PC-3 (cell line): ENCODE results near the gene SUSD2. TPM values are rescaled to one million over a fixed set of nuclear protein-coding genes. Genes with fewer than 3 reads are reported as not detected.
"Not testable (repeated sequence)": the region's sequence is repeated elsewhere in the genome, so short reads cannot be mapped to it uniquely, and the experiment has no call there.

Experiments
- ATAC-seq: fragments of 200-7000 bp; cut with Tn5 transposase; 2 replicates; pipeline ENCODE4 v1.9.1; 2020; ENCODE audit warnings: mild to moderate bottlenecking, moderate library complexity
- BruUV-seq: library from RNA; stranded (reverse); fragments of 400-500 nt; replicated peaks from 2 replicates; lab custom pipeline; 2021; lab: Mats Ljungman, UMichigan
- CTCF ChIA-PET: fragments of 300-600 bp; sonication (Branson Sonifier 250); formaldehyde crosslinking; loops from one replicate; lab custom pipeline; 2022; ENCODE audit warnings: antibody characterized with exemption; lab: Charles Lee
- POLR2A ChIA-PET: fragments of 300-600 bp; sonication (Branson Sonifier 250); formaldehyde crosslinking; loops from one replicate; lab custom pipeline; 2022; ENCODE audit warnings: antibody characterized with exemption; ENCODE audit not compliant: unreplicated experiment; lab: Charles Lee
- DNase-seq: peaks from one replicate; pipeline ENCODE4 v3.0.0-alpha.2; 2015
- H2AFZ ChIP-seq: fragments of 300-600 bp; sonication (generic); 2 replicates; pipeline ENCODE4 v1.6.0; 2016; ENCODE audit warnings: antibody characterized with exemption, low read length
- H3F3A ChIP-seq: fragments of 300-600 bp; sonication (generic); one replicate; pipeline ENCODE4 v1.6.0; 2017; ENCODE audit warnings: antibody characterized with exemption, low read length, control low read depth, mild to moderate bottlenecking; ENCODE audit not compliant: unreplicated experiment
- H3K27ac ChIP-seq: fragments of 300-600 bp; sonication (generic); 2 replicates; pipeline ENCODE4 v1.5.1; 2016; ENCODE audit warnings: mild to moderate bottlenecking, low read length
- H3K27me3 ChIP-seq: fragments of 300-600 bp; sonication (generic); 2 replicates; pipeline ENCODE4 v1.6.1; 2016; ENCODE audit warnings: low read length, mixed read lengths
- H3K36me3 ChIP-seq: fragments of 300-600 bp; sonication (generic); 2 replicates; pipeline ENCODE4 v1.6.1; 2016; ENCODE audit warnings: low read depth, mixed run types, low read length, mixed read lengths
- H3K4me1 ChIP-seq: fragments of 300-600 bp; sonication (generic); 2 replicates; pipeline ENCODE4 v1.5.1; 2016; ENCODE audit warnings: low read length; ENCODE audit not compliant: insufficient read depth
- H3K4me2 ChIP-seq: fragments of 300-600 bp; sonication (generic); 2 replicates; pipeline ENCODE4 v1.6.0; 2016; ENCODE audit warnings: low read length
- H3K4me3 ChIP-seq: fragments of 300-600 bp; sonication (generic); 2 replicates; pipeline ENCODE4 v1.5.1; 2016; ENCODE audit warnings: mild to moderate bottlenecking, low read length, mixed read lengths
- H3K79me2 ChIP-seq: fragments of 300-600 bp; sonication (generic); 2 replicates; pipeline ENCODE4 v1.6.1; 2017; ENCODE audit warnings: low read length, mixed read lengths
- H3K9ac ChIP-seq: fragments of 300-600 bp; sonication (generic); 2 replicates; pipeline ENCODE4 v1.6.0; 2016; ENCODE audit warnings: mild to moderate bottlenecking, low read length
- H3K9me2 ChIP-seq: fragments of 300-600 bp; sonication (generic); replicated peaks from 2 replicates; pipeline ENCODE4 v1.6.1; 2016; ENCODE audit warnings: mixed run types, low read length, mixed read lengths
- H3K9me3 ChIP-seq: fragments of 300-600 bp; sonication (generic); 2 replicates; pipeline ENCODE4 v1.6.1; 2016; ENCODE audit warnings: low read length, mixed read lengths
- H4K20me1 ChIP-seq: fragments of 300-600 bp; sonication (generic); 2 replicates; pipeline ENCODE4 v1.6.1; 2016; ENCODE audit warnings: low read length, mixed read lengths
- EZH2 ChIP-seq: fragments of 300-600 bp; sonication (generic); IDR thresholded peaks from one replicate; pipeline ENCODE4 v1.6.1; 2017; ENCODE audit warnings: antibody characterized with exemption, mild to moderate bottlenecking, low read length; ENCODE audit not compliant: unreplicated experiment
- EZH2phosphoT487 ChIP-seq: fragments of 300-600 bp; sonication (generic); IDR thresholded peaks from 2 replicates; pipeline ENCODE4 v1.6.1; 2018; ENCODE audit warnings: mild to moderate bottlenecking, antibody characterized with exemption, low read length, borderline replicate concordance
- intact Hi-C: fragments of 100-400 bp; cut with micrococcal nuclease; formaldehyde crosslinking; loops from 2 replicates; pipeline ENCODE4 v1.9.0; 2023
- total RNA-seq: library from RNA; depleted of rRNA; stranded (reverse); fragments of >200 nt; gene quantifications from 2 replicates; pipeline ENCODE4 v1.2.3, GENCODE V29; 2014
- TF ChIP-seq, protein P1 (sequence below): fragments of 300-600 bp; sonication (generic); conservative IDR thresholded peaks from 2 replicates; pipeline ENCODE4 v1.5.1; 2017; ENCODE audit warnings: antibody characterized with exemption, low read depth, mild to moderate bottlenecking, low read length

The SUSD2 gene
- total RNA-seq, 1 experiment from 2014 or later, result 1.3 TPM

DNA sequence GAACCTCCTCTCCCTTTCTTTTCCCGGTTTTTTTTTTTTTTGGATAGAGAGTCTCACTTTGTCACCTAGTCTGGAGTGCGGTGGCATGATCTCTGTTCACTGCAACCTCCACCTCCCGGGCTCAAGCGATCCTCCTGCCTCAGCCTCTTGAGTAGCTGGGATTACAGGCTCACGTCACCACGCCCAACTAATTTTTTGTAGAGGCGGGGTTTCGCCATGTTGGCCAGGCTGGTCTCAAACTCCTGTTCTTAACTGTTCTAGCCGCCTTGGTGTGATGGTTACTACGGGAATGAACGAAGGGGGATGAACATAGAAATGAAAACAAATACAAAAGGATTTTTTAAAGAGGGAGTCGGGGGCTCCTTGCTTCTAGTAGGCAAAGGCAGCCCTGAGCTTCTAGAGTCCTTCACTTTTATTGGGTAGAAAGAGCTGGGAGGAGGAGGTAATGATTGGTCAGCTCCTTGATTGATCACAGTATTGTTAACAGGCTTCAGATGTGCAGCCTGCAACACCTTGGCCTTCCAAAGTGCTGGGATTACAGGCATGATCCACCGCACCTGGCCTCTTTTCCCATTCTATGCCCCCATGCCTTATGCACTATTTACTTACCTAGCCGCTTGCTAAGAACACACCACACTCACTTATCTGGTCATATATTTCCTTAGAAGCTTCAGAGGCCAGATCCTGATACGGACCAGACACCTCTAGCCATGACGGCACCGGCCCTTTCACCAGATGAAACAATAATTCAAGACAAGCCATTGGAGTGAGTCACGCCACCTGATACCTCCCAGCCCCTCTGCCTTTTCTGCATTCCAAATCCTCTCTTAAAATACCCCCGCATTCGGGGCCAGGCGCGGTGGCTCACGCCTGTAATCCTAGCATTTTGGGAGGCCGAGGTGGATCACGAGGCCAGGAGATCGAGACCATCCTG lies 20.7 kb downstream of the SUSD2 start:
- no peaks in the 10 kb centered on the region for H3K36me3 ChIP-seq
- peaks cover 56% of the 10 kb centered on the region for H3K4me1 ChIP-seq
- H3K9ac ChIP-seq, result no peak overlapping the region
- peak overlapping the region; percentile 37; the same call in 1 of the 2 replicates for H3K4me2 ChIP-seq
- CTCF ChIA-PET, result no interaction called here
- TF ChIP-seq, protein P1, sequence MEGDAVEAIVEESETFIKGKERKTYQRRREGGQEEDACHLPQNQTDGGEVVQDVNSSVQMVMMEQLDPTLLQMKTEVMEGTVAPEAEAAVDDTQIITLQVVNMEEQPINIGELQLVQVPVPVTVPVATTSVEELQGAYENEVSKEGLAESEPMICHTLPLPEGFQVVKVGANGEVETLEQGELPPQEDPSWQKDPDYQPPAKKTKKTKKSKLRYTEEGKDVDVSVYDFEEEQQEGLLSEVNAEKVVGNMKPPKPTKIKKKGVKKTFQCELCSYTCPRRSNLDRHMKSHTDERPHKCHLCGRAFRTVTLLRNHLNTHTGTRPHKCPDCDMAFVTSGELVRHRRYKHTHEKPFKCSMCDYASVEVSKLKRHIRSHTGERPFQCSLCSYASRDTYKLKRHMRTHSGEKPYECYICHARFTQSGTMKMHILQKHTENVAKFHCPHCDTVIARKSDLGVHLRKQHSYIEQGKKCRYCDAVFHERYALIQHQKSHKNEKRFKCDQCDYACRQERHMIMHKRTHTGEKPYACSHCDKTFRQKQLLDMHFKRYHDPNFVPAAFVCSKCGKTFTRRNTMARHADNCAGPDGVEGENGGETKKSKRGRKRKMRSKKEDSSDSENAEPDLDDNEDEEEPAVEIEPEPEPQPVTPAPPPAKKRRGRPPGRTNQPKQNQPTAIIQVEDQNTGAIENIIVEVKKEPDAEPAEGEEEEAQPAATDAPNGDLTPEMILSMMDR, result no peak
- TF ChIP-seq EZH2phosphoT487, result no peak
- no peak for TF ChIP-seq EZH2
- H3K27me3 ChIP-seq, result no peaks in the 10 kb centered on the region
- 0 out of 2 replicates have a peak overlapping the region, but pooled peaks have one; percentile 45 for H2AFZ ChIP-seq
- no TSS peak for BruUV-seq
- no peaks in the 10 kb centered on the region for H3F3A ChIP-seq
- H3K9me3 ChIP-seq, result no peaks in the 10 kb centered on the region
- H4K20me1 ChIP-seq, result no peaks in the 10 kb centered on the region
- POLR2A ChIA-PET, result no interaction called here
- no peaks in the 10 kb centered on the region for H3K79me2 ChIP-seq
- peak; percentile 65 for DNase-seq
- peak; percentile 27; the same call in 1 of the 2 replicates for ATAC-seq
- peak overlapping the region; percentile 35 for H3K27ac ChIP-seq
- H3K9me2 ChIP-seq, result no peaks in the 10 kb centered on the region
- no peak overlapping the region for H3K4me3 ChIP-seq
- intact Hi-C loops, result no loop called here

DNA sequence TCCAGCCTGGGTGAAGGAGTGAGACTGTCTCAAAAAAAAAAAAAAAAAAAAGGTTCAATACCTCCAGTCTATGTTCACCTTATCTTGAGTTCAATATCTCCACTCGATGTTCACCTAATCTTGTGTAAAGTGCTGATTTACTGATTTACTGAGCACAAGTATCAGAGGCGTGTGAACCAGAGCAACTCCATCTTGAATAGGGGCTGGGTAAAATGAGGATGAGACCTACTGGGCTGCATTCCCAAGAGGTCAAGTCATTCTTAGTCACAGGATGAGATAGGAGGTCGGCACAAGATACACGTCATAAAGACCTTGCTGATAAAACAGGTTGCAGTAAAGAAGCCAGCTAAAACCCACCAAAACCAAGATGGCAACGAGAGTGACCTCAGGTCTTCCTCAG lies 22.6 kb downstream of the SUSD2 start:
- H3K79me2 ChIP-seq, H3K36me3 ChIP-seq, H4K20me1 ChIP-seq, H3K27ac ChIP-seq, DNase-seq, intact Hi-C loops, CTCF ChIA-PET, H3K27me3 ChIP-seq, H3K4me3 ChIP-seq, BruUV-seq, ATAC-seq, H3F3A ChIP-seq, H3K4me2 ChIP-seq, H3K9me3 ChIP-seq, H3K9me2 ChIP-seq, POLR2A ChIA-PET, H3K9ac ChIP-seq, H2AFZ ChIP-seq: not testable (repeated sequence)
- H3K4me1 ChIP-seq, result peaks cover 71% of the 10 kb centered on the region

DNA sequence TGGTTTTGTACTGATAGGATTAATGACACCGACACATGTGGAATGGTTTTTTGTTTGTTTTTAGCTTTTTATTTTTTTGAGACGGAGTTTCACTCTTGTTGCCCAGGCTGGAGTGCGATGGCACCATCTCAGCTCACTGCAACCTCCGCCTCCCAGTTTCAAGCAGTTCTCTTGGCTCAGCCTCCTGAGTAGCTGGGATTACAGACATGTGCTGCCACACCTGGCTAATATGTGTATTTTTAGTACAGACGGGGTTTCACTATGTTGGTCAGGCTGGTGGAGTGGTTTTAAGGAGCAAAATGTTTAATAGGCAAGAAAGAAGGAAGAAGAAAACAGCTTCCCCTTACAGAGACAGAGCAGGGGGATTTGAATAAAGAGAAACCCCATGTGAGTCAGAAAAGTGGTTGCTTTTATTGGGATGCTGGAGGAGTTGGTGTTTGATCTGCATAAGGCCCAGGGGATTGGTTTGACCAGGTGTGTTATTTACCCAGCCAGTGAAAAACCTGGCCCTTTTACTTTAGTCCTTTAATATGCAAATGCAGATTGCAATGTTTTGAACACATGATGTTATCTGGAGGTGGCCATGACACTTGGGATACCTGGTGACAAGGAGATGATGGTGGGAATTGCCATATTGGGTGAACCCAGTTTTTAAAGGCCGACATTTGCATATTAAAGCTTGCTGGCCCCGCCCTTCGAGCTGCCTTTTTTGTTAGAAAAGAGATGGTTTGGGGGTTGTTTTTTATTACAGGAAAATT lies 24.3 kb downstream of the SUSD2 start:
- Histone ChIP-seq H3K9me2 (no peaks in the 10 kb centered on the region), H3K9ac (no peak overlapping the region; the same call in 1 of the 2 replicates), H4K20me1 (no peaks in the 10 kb centered on the region), H3K4me3 (no peak overlapping the region), H3K36me3 (no peaks in the 10 kb centered on the region), H3K27me3 (no peaks in the 10 kb centered on the region), H3K4me2 (peak overlapping the region; percentile 1; the same call in 1 of the 2 replicates), H3K79me2 (no peaks in the 10 kb centered on the region), H3F3A (peaks cover 8% of the 10 kb centered on the region), H2AFZ (no peak overlapping the region), H3K27ac (peak overlapping the region; percentile 66), H3K4me1 (peaks cover 73% of the 10 kb centered on the region), H3K9me3 (no peaks in the 10 kb centered on the region)
- BruUV-seq, result no TSS peak
- DNase-seq, result peak; percentile 57
- intact Hi-C loops, result loop anchor here (5.0 kb wide), 1 partner anchor 42 kb away; the partner anchor contains the start of gene GGT5
- ChIA-PET CTCF (no interaction called here), POLR2A (no interaction called here)
- ATAC-seq, result peak; percentile 25; the same call in 1 of the 2 replicates
- TF ChIP-seq EZH2 (no peak), EZH2phosphoT487 (no peak)
- TF ChIP-seq, protein P1, result 0 out of 2 replicates have a peak, but pooled peaks have one; percentile 28

DNA sequence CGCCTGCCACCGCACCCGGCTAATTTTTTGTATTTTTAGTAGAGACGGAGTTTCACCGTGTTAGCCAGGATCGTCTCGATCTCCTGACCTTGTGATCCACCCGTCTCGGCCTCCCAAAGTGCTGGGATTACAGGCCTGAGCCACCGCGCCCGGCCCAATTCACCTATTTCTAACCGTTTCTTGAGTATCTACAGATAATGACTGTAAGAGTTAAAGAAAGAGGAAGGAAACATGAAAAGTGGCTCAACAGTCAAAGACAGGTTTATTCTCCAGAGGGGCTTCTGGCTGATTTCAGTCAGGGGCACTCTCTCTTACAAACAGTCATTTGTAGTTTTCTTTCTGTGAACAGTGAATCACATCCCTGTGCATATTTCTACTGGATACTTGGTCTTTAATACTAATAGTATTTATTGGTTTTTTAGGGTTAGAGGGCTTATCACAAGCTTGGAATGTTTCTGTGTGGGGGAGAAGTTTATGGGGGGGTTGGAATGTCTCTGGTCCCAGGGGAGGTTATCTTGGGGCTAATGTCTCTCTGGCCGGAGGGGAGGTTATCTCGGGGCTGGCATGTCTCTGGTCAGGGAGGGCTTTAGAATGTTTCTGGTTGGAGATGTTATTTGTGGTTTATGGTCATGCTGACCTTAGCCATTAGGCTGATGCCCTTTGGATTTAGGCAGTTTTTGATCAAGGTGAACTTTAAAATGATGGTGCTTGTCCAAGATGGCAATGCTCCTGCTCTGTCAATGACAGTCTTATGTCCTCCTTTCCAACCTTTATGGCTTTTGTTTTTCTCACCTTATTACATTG lies 25.4 kb downstream of the SUSD2 start:
- Histone ChIP-seq H3K4me3 (0 out of 2 replicates have a peak overlapping the region, but pooled peaks have one; percentile 41), H2AFZ (0 out of 2 replicates have a peak overlapping the region, but pooled peaks have one; percentile 38)
- intact Hi-C loops, result loop anchor here (5.0 kb wide), 1 partner anchor 41 kb away; the partner anchor contains the start of gene GGT5

More for the DNA sequence above, 25.4 kb downstream of the SUSD2 start:
- Histone ChIP-seq H3K4me2 (peak overlapping the region; percentile 74), H3K4me1 (peaks cover 66% of the 10 kb centered on the region), H3K9ac (peak overlapping the region; percentile 81), H3K27ac (peak overlapping the region; percentile 98)
- ATAC-seq, H3K36me3 ChIP-seq, H3F3A ChIP-seq, H3K9me2 ChIP-seq, H4K20me1 ChIP-seq, BruUV-seq, H3K9me3 ChIP-seq, POLR2A ChIA-PET, H3K27me3 ChIP-seq, CTCF ChIA-PET, H3K79me2 ChIP-seq: not testable (repeated sequence)
- peak; percentile 38 for DNase-seq
